A549 (cell line): ENCODE results near the gene FLACC1.

ENCODE experiments used
- CHD4 ChIP-seq: fragments of 200-600 bp; sonication (generic); IDR thresholded peaks from 2 replicates; pipeline ENCODE4 v1.6.1; 2016; ENCODE audit warnings: antibody characterized with exemption, mild to moderate bottlenecking, borderline replicate concordance
- KDM5A ChIP-seq: fragments of 200-600 bp; sonication (generic); IDR thresholded peaks from 2 replicates; pipeline ENCODE4 v1.6.1; 2016; ENCODE audit warnings: antibody characterized with exemption, mild to moderate bottlenecking
- MAZ ChIP-seq: fragments of 150-350 bp; IDR thresholded peaks from 2 replicates; pipeline ENCODE4 v1.6.1; 2014; ENCODE audit warnings: antibody characterized with exemption, low read depth, low read length, borderline replicate concordance
- POLR2A ChIP-seq: IDR thresholded peaks from 2 replicates; pipeline ENCODE4 v1.6.1; 2012; ENCODE audit warnings: mild to moderate bottlenecking, low read length
- RNF2 ChIP-seq: fragments of 200-600 bp; sonication (generic); IDR thresholded peaks from 2 replicates; pipeline ENCODE4 v1.6.1; 2016; ENCODE audit warnings: low read depth, mild to moderate bottlenecking, antibody characterized with exemption, moderate library complexity, borderline replicate concordance
- TF ChIP-seq, protein P1 (sequence below): fragments of >200 bp; sonication (Bioruptor Twin); formaldehyde crosslinking; IDR thresholded peaks from 3 replicates; pipeline ENCODE4 v1.5.1; 2016
- TF ChIP-seq, protein P2 (sequence below): fragments of 450-650 bp; IDR thresholded peaks from 2 replicates; pipeline ENCODE4 v1.6.1; 2014; ENCODE audit warnings: antibody characterized with exemption

DNA sequence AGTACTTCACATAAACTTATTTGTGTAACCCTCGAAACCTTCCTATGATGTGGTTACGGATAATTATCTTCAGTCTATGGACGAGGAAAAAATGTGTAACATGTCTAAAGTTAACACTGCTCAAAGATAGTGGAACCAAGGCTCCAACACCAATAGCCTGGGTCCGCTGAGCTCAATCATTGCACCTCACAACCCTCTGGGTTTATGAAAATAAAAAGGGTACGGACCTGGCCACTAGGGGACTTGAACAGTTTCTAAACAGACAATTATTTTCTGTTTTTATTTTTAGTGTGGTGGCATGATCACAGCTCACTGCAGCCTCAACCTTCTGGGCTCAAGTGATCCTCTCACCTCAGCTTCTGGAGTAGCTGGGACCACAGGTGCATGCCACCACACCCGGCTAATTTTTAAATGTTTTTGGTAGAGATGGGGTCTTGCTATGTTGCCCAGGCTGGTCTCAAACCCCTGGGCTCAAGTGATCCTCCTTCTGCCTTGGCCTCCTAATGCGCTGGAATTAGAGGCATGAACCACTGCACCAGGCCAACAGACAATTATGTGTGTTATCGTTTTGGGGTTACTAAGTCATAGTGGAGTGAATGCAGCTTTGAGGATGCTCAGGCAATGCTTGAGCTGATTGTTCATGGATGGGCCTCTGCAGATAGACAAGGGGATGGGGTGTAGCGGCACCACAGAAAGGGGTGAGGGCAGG is 86.7 kb downstream of the FLACC1 start:
- no peak for TF ChIP-seq MAZ
- TF ChIP-seq, protein P1, sequence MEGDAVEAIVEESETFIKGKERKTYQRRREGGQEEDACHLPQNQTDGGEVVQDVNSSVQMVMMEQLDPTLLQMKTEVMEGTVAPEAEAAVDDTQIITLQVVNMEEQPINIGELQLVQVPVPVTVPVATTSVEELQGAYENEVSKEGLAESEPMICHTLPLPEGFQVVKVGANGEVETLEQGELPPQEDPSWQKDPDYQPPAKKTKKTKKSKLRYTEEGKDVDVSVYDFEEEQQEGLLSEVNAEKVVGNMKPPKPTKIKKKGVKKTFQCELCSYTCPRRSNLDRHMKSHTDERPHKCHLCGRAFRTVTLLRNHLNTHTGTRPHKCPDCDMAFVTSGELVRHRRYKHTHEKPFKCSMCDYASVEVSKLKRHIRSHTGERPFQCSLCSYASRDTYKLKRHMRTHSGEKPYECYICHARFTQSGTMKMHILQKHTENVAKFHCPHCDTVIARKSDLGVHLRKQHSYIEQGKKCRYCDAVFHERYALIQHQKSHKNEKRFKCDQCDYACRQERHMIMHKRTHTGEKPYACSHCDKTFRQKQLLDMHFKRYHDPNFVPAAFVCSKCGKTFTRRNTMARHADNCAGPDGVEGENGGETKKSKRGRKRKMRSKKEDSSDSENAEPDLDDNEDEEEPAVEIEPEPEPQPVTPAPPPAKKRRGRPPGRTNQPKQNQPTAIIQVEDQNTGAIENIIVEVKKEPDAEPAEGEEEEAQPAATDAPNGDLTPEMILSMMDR, result no peak
- TF ChIP-seq CHD4, result no peak
- TF ChIP-seq POLR2A, result no peak
- no peak for TF ChIP-seq RNF2
- TF ChIP-seq, protein P2, sequence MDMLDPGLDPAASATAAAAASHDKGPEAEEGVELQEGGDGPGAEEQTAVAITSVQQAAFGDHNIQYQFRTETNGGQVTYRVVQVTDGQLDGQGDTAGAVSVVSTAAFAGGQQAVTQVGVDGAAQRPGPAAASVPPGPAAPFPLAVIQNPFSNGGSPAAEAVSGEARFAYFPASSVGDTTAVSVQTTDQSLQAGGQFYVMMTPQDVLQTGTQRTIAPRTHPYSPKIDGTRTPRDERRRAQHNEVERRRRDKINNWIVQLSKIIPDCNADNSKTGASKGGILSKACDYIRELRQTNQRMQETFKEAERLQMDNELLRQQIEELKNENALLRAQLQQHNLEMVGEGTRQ, result no peak
- TF ChIP-seq KDM5A, result no peak
